ENCODE results near the gene ADGRD1. TPM values are rescaled to one million over a fixed set of nuclear protein-coding genes. Genes with fewer than 3 reads are reported as not detected.

The ADGRD1 gene
- total RNA-seq, 4 donors from 2014 or later, result 28.2 to 52.4 (median 41.8) TPM

GRCh38 chr12:130925666-130926015, 28.1 kb upstream of the ADGRD1 start:
- intact Hi-C loops (cut with DNase I), result no loop called here
- Histone ChIP-seq H3K36me3 (no peaks in the 10 kb centered on the region), H3K4me3 (no peak overlapping the region), H3K27me3 (peaks cover 0 to 7% (median 3%) of the 10 kb centered on the region in 4 donors), H3K9me3 (peaks cover 0 to 5% (median 0%) of the 10 kb centered on the region in 4 donors), H3K4me1 (peaks cover 0 to 16% (median 12%) of the 10 kb centered on the region in 4 donors), H3K27ac (replicated peaks in 1 of 4) (peak overlapping the region; percentile 11 to 60 (median 48))
- DNase-seq (ENCODE audit: extremely low spot score), result no peak
- TF ChIP-seq POLR2A (IDR thresholded peaks at IDR 0.05; ENCODE audit: low read depth) (no peak), POLR2AphosphoS5 (IDR thresholded peaks at IDR 0.05) (peak; percentile 19 to 65)
- WGBS, result 38% methylated on average over 7 of the region's 7 CpGs

GRCh38 chr12:130929363-130929762, 24.3 kb upstream of the ADGRD1 start:
- no peaks in the 10 kb centered on the region for H3K9me3 ChIP-seq
- peaks cover 0 to 17% (median 3%) of the 10 kb centered on the region in 4 donors for H3K27me3 ChIP-seq
- TF ChIP-seq CTCF (IDR thresholded peaks at IDR 0.05), result no peak
- no peak for TF ChIP-seq POLR2A (IDR thresholded peaks at IDR 0.05; ENCODE audit: low read depth)
- no peak for TF ChIP-seq EP300 (IDR thresholded peaks at IDR 0.05)
- no peak for TF ChIP-seq POLR2AphosphoS5 (IDR thresholded peaks at IDR 0.05)
- DNase-seq (ENCODE audit: extremely low spot score), result no peak
- intact Hi-C loops (cut with DNase I), result no loop called here
- H3K27ac ChIP-seq (replicated peaks in 1 of 4), result no peak overlapping the region
- no peak overlapping the region for H3K4me3 ChIP-seq
- H3K36me3 ChIP-seq, result no peaks in the 10 kb centered on the region
- H3K4me1 ChIP-seq, result peaks cover 0 to 10% (median 10%) of the 10 kb centered on the region in 4 donors
- WGBS, result 55% methylated on average over 8 of the region's 8 CpGs

- peak; percentile 77 for DNase-seq (ENCODE audit: extremely low spot score)
- Histone ChIP-seq H3K27me3 (peaks cover 0 to 17% (median 3%) of the 10 kb centered on the region in 4 donors), H3K27ac (replicated peaks in 1 of 4) (peak overlapping the region in 1 of 4 donors; percentile 8), H3K4me3 (no peak overlapping the region), H3K4me1 (no peaks in the 10 kb centered on the region), H3K36me3 (no peaks in the 10 kb centered on the region), H3K9me3 (peaks cover 0 to 4% (median 2%) of the 10 kb centered on the region in 4 donors)
- WGBS, result 63% methylated on average over 10 of the region's 10 CpGs
- intact Hi-C loops (cut with DNase I), result no loop called here
- TF ChIP-seq CTCF (IDR thresholded peaks at IDR 0.05) (no peak), POLR2A (IDR thresholded peaks at IDR 0.05; ENCODE audit: low read depth) (no peak), EP300 (IDR thresholded peaks at IDR 0.05) (no peak), POLR2AphosphoS5 (IDR thresholded peaks at IDR 0.05) (no peak)
These were observed 21.4 kb upstream of the ADGRD1 start for GRCh38 chr12:130932061-130932930.

- Histone ChIP-seq H3K36me3 (no peaks in the 10 kb centered on the region), H3K4me1 (no peaks in the 10 kb centered on the region), H3K27me3 (peaks cover 0 to 17% (median 3%) of the 10 kb centered on the region in 4 donors), H3K27ac (replicated peaks in 1 of 4) (no peak overlapping the region), H3K4me3 (no peak overlapping the region), H3K9me3 (peaks cover 0 to 4% (median 2%) of the 10 kb centered on the region in 4 donors)
- intact Hi-C loops (cut with DNase I), result no loop called here
- 82% methylated on average over 16 of the region's 38 CpGs for WGBS
- peak; percentile 84 for DNase-seq (ENCODE audit: extremely low spot score)
- TF ChIP-seq POLR2AphosphoS5 (IDR thresholded peaks at IDR 0.05), result no peak
- no peak for TF ChIP-seq EP300 (IDR thresholded peaks at IDR 0.05)
- no peak for TF ChIP-seq CTCF (IDR thresholded peaks at IDR 0.05)
- TF ChIP-seq POLR2A (IDR thresholded peaks at IDR 0.05; ENCODE audit: low read depth), result no peak
These were observed 20.3 kb upstream of the ADGRD1 start for GRCh38 chr12:130933269-130933995.

GRCh38 chr12:130934753-130935152, 19.0 kb upstream of the ADGRD1 start:
- Histone ChIP-seq H3K4me3 (no peak overlapping the region), H3K27me3 (peaks cover 0 to 17% (median 3%) of the 10 kb centered on the region in 4 donors), H3K36me3 (no peaks in the 10 kb centered on the region), H3K4me1 (no peaks in the 10 kb centered on the region), H3K27ac (replicated peaks in 1 of 4) (no peak overlapping the region), H3K9me3 (peaks cover 0 to 4% (median 2%) of the 10 kb centered on the region in 4 donors)
- intact Hi-C loops (cut with DNase I), result no loop called here
- TF ChIP-seq POLR2AphosphoS5 (IDR thresholded peaks at IDR 0.05) (no peak), POLR2A (IDR thresholded peaks at IDR 0.05; ENCODE audit: low read depth) (no peak), CTCF (IDR thresholded peaks at IDR 0.05) (no peak), EP300 (IDR thresholded peaks at IDR 0.05) (no peak)
- 89% methylated on average over 2 of the region's 2 CpGs for WGBS
- DNase-seq (ENCODE audit: extremely low spot score), result peak; percentile 26

All from esophagus muscularis mucosa (tissue), 4 donors.